Fibroblast of lung (primary cell): Measurements from ENCODE around the gene REPIN1.

Experiments
- CTCF ChIP-seq, 2 donors: IDR thresholded peaks in 1 of 2; conservative IDR thresholded peaks in 1 of 2; 1 replicate in 1 of 2; 2 replicates in 1 of 2; pipeline ENCODE4 v1.5.1; 2011 to 2012; ENCODE audit warnings: low read length in 2 of 2, control low read depth in 1 of 2, inconsistent platforms in 1 of 2, low read depth in 1 of 2, mild to moderate bottlenecking in 1 of 2
- EZH2 ChIP-seq: IDR thresholded peaks from 2 replicates; pipeline ENCODE4 v1.5.1; 2012; ENCODE audit warnings: low read length, control low read depth, mild to moderate bottlenecking; ENCODE audit errors: missing control alignments

- TF ChIP-seq CTCF (conservative IDR thresholded peaks at IDR 0.05 in 1 of 2, IDR thresholded peaks at IDR 0.05 in 1 of 2; ENCODE audit: low read depth in 1 of 2, low read length in 2 of 2) (no peak), EZH2 (no peak)
Measured at GRCh38 chr7:150335774-150336112, 32.9 kb upstream of the REPIN1 start.
